ENCODE measurements around the gene IL1RN.
"Not testable (repeated sequence)": the region's sequence is repeated elsewhere in the genome, so short reads cannot be mapped to it uniquely, and the experiment has no call there.

IL1RN gene

GRCh38 chr2:113089916-113090315 is 37.5 kb upstream of the IL1RN start:
- no peaks in the 10 kb centered on the region for H3K36me3 ChIP-seq (ENCODE audit: control insufficient read depth in 2 of 2, insufficient read depth in 2 of 2, low read length in 2 of 2)

DNA sequence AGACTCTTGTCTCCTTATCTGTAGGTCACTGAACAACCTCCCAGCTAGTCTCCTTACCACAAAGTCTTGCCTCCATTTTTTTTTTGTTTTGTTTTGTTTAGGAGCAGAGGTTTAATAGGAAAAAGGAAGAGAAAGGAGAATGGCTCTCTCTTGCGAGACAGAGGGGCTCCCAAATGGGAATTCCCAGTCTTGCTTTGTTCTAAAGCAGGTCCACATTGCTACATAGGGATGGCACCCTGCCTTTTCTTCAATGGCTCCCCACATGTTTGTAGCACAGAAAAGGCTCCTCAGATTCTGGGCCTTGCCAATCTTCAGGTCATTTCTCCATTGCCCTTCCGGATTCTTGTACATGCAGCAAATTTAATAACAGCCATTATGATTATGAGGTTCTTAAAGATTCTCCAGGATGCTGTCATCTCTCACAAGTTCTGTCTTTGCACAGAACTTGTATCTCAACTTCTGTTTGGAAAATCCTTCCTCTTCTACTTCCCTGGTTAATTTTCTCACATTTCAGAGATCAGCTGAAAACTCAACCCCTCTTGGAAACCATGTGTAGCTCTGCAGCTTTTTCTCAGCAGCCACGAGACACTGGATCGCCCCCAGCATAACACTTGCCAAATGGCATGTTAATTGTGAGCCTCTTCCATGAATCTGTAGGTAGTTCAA is 36.0 kb upstream of the IL1RN start:
- Histone ChIP-seq H3K4me3 (ENCODE audit: low read length in 2 of 2) (no peak overlapping the region), H3K9me3 (ENCODE audit: control insufficient read depth in 2 of 2, low read length in 2 of 2) (no peaks in the 10 kb centered on the region), H3K27ac (ENCODE audit: low read length) (no peak overlapping the region), H3K36me3 (ENCODE audit: control insufficient read depth in 2 of 2, insufficient read depth in 2 of 2, low read length in 2 of 2) (no peaks in the 10 kb centered on the region), H3K4me1 (ENCODE audit: control insufficient read depth, insufficient read depth, low read length) (no peaks in the 10 kb centered on the region), H3K9ac (ENCODE audit: low read length in 2 of 2) (no peak overlapping the region), H3K27me3 (ENCODE audit: control insufficient read depth in 1 of 2, insufficient read depth in 2 of 2, low read length in 2 of 2) (no peaks in the 10 kb centered on the region)

More at GRCh38 chr2:113089916-113090315, 37.5 kb upstream of the IL1RN start:
- no peaks in the 10 kb centered on the region for H3K9me3 ChIP-seq (ENCODE audit: control insufficient read depth in 2 of 2, low read length in 2 of 2)
- H3K9ac ChIP-seq (ENCODE audit: low read length in 2 of 2), result no peak overlapping the region
- H3K4me1 ChIP-seq (ENCODE audit: control insufficient read depth, insufficient read depth, low read length), result no peaks in the 10 kb centered on the region
- H3K4me3 ChIP-seq (ENCODE audit: low read length in 2 of 2), result no peak overlapping the region
- H3K27me3 ChIP-seq (ENCODE audit: control insufficient read depth in 1 of 2, insufficient read depth in 2 of 2, low read length in 2 of 2), result no peaks in the 10 kb centered on the region
- no peak overlapping the region for H3K27ac ChIP-seq (ENCODE audit: low read length)

GRCh38 chr2:113092864-113093612 is 34.4 kb upstream of the IL1RN start:
- Histone ChIP-seq H3K9ac (ENCODE audit: low read length in 2 of 2) (no peak overlapping the region), H3K4me1 (ENCODE audit: control insufficient read depth, insufficient read depth, low read length) (no peaks in the 10 kb centered on the region), H3K9me3 (ENCODE audit: control insufficient read depth in 2 of 2, low read length in 2 of 2) (no peaks in the 10 kb centered on the region)

GRCh38 chr2:113093613-113093977 is 33.8 kb upstream of the IL1RN start:
- Histone ChIP-seq H3K4me1 (ENCODE audit: control insufficient read depth, insufficient read depth, low read length) (no peaks in the 10 kb centered on the region), H3K27ac (ENCODE audit: low read length) (no peak overlapping the region), H3K9me3 (ENCODE audit: control insufficient read depth in 2 of 2, low read length in 2 of 2) (no peaks in the 10 kb centered on the region), H3K36me3 (ENCODE audit: control insufficient read depth in 2 of 2, insufficient read depth in 2 of 2, low read length in 2 of 2) (no peaks in the 10 kb centered on the region), H3K9ac (ENCODE audit: low read length in 2 of 2) (no peak overlapping the region), H3K27me3 (ENCODE audit: control insufficient read depth in 1 of 2, insufficient read depth in 2 of 2, low read length in 2 of 2) (no peaks in the 10 kb centered on the region), H3K4me3 (ENCODE audit: low read length in 2 of 2) (no peak overlapping the region)

More at GRCh38 chr2:113092864-113093612, 34.4 kb upstream of the IL1RN start:
- Histone ChIP-seq H3K36me3 (ENCODE audit: control insufficient read depth in 2 of 2, insufficient read depth in 2 of 2, low read length in 2 of 2) (no peaks in the 10 kb centered on the region), H3K4me3 (ENCODE audit: low read length in 2 of 2) (no peak overlapping the region), H3K27me3 (ENCODE audit: control insufficient read depth in 1 of 2, insufficient read depth in 2 of 2, low read length in 2 of 2) (no peaks in the 10 kb centered on the region), H3K27ac (ENCODE audit: low read length) (no peak overlapping the region)

DNA sequence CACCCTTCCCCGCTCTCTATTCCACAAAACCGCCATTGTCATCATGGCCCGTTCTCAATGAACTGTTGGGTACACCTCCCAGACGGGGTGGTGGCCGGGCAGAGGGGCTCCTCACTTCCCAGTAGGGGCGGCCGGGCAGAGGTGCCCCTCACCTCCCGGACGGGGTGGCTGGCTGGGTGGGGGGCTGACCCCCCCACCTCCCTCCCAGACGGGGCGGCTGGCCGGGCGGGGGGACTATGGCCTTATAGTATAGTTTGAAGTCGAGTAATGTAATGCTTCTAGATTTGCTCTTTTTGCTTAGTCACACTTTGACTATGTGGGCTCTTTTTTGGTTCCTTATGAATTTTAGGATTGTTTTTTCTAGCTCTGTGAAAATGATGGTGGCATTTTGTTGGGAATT is 31.1 kb upstream of the IL1RN start:
- not testable (repeated sequence) for H3K9ac ChIP-seq (ENCODE audit: low read length in 2 of 2); H3K27ac ChIP-seq (ENCODE audit: low read length); H3K27me3 ChIP-seq (ENCODE audit: control insufficient read depth in 1 of 2, insufficient read depth in 2 of 2, low read length in 2 of 2); H3K4me1 ChIP-seq (ENCODE audit: control insufficient read depth, insufficient read depth, low read length); H3K4me3 ChIP-seq (ENCODE audit: low read length in 2 of 2); H3K9me3 ChIP-seq (ENCODE audit: control insufficient read depth in 2 of 2, low read length in 2 of 2); H3K36me3 ChIP-seq (ENCODE audit: control insufficient read depth in 2 of 2, insufficient read depth in 2 of 2, low read length in 2 of 2)

- not testable (repeated sequence) for H3K9ac ChIP-seq (ENCODE audit: low read length in 2 of 2); H3K9me3 ChIP-seq (ENCODE audit: control insufficient read depth in 2 of 2, low read length in 2 of 2); H3K27ac ChIP-seq (ENCODE audit: low read length); H3K36me3 ChIP-seq (ENCODE audit: control insufficient read depth in 2 of 2, insufficient read depth in 2 of 2, low read length in 2 of 2); H3K4me3 ChIP-seq (ENCODE audit: low read length in 2 of 2); H3K4me1 ChIP-seq (ENCODE audit: control insufficient read depth, insufficient read depth, low read length); H3K27me3 ChIP-seq (ENCODE audit: control insufficient read depth in 1 of 2, insufficient read depth in 2 of 2, low read length in 2 of 2)
Measured at GRCh38 chr2:113096842-113097618, 30.4 kb upstream of the IL1RN start.

DNA sequence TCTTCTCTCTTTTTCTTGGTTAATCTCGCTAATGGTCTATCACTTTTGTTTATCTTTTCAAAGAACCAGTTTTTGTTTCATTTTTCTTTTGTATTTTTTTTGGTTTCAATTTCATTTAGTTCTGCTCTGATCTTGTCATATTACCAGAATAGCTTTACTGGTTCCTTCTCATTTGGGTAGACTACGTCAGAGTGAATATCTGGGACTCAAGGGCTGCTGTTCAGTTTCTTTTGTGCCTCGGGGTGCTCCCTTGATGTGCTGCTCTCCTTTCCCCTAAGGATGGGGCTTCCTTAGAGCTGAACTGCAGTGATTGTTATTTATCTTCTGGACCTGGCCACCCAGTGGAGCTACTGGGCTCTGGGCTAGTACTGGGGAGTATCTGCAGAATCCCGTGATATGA is 29.4 kb upstream of the IL1RN start:
- no peaks in the 10 kb centered on the region for H3K36me3 ChIP-seq (ENCODE audit: control insufficient read depth in 2 of 2, insufficient read depth in 2 of 2, low read length in 2 of 2)
- H3K9ac ChIP-seq (ENCODE audit: low read length in 2 of 2), result no peak overlapping the region
- H3K27ac ChIP-seq (ENCODE audit: low read length), result no peak overlapping the region
- no peaks in the 10 kb centered on the region for H3K27me3 ChIP-seq (ENCODE audit: control insufficient read depth in 1 of 2, insufficient read depth in 2 of 2, low read length in 2 of 2)
- H3K9me3 ChIP-seq (ENCODE audit: control insufficient read depth in 2 of 2, low read length in 2 of 2), result peaks cover 0 to 1% of the 10 kb centered on the region in 2 donors
- H3K4me1 ChIP-seq (ENCODE audit: control insufficient read depth, insufficient read depth, low read length), result no peaks in the 10 kb centered on the region
- H3K4me3 ChIP-seq (ENCODE audit: low read length in 2 of 2), result no peak overlapping the region

DNA sequence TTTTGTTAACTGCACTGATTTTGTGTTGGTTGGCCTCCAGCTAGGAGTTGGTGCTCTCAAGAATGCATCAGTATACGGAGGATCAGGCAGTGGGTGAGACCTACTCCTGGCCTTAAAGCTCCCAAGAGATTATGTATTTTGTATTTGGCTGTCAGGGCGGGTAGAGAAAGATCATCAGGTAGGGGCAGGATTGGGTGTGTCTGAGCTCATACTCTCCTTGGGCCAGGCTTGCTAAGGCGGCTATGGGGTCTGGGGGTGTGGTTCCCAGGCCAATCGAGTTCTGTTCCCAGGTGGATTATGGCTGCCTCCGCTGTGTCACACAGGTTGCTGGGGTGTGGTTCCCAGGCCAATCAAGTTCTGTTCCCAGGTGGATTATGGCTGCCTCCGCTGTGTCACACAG is 28.9 kb upstream of the IL1RN start:
- no peak overlapping the region for H3K9ac ChIP-seq (ENCODE audit: low read length in 2 of 2)
- no peaks in the 10 kb centered on the region for H3K4me1 ChIP-seq (ENCODE audit: control insufficient read depth, insufficient read depth, low read length)
- H3K36me3 ChIP-seq (ENCODE audit: control insufficient read depth in 2 of 2, insufficient read depth in 2 of 2, low read length in 2 of 2), result no peaks in the 10 kb centered on the region
- H3K9me3 ChIP-seq (ENCODE audit: control insufficient read depth in 2 of 2, low read length in 2 of 2), result peaks cover 3 to 5% of the 10 kb centered on the region in 2 donors
- no peak overlapping the region for H3K27ac ChIP-seq (ENCODE audit: low read length)
- no peaks in the 10 kb centered on the region for H3K27me3 ChIP-seq (ENCODE audit: control insufficient read depth in 1 of 2, insufficient read depth in 2 of 2, low read length in 2 of 2)
- H3K4me3 ChIP-seq (ENCODE audit: low read length in 2 of 2), result no peak overlapping the region

DNA sequence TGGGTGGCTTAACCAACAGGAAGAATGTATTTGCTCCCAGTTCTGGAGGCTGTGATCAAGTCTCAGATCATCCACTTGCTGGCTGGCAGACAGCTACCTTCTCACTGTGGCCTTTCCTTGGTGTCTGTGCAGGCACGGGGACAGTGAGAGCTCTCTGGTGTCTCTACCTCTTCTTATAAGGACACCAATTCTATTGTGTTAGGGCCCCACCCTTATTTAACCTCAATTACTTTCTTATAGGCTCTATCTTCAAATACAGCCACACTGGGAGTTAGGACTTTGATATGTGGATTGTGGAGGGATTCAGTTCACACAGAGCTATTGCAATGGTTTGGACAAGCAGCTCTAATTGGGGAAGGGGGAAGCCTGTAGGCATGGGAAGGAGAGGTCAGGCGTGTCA is 25.3 kb upstream of the IL1RN start:
- no peaks in the 10 kb centered on the region for H3K36me3 ChIP-seq (ENCODE audit: control insufficient read depth in 2 of 2, insufficient read depth in 2 of 2, low read length in 2 of 2)
- no peaks in the 10 kb centered on the region for H3K27me3 ChIP-seq (ENCODE audit: control insufficient read depth in 1 of 2, insufficient read depth in 2 of 2, low read length in 2 of 2)
- H3K9me3 ChIP-seq (ENCODE audit: control insufficient read depth in 2 of 2, low read length in 2 of 2), result peaks cover 5% of the 10 kb centered on the region in 2 donors
- no peak overlapping the region for H3K9ac ChIP-seq (ENCODE audit: low read length in 2 of 2)
- H3K4me3 ChIP-seq (ENCODE audit: low read length in 2 of 2), result no peak overlapping the region
- no peaks in the 10 kb centered on the region for H3K4me1 ChIP-seq (ENCODE audit: control insufficient read depth, insufficient read depth, low read length)
- H3K27ac ChIP-seq (ENCODE audit: low read length), result no peak overlapping the region

DNA sequence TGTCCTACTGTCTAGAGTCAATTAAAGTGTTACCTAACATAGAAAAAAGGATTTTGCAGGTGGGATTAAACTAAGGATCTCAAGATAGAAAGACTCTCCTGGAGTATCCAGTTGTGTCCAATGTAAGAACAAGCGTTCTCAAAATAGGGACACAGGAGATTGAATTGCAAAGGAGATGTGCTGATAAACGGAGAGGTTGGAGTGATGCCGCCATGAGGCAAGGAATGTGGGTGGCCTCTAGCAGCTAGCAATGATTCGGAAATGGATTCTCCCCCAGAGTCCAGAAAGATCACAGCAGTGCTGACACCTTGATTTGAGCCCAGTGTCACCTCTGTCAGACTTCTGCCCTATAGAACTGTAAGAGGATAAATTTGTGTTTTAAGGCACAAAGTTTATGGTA is 24.1 kb upstream of the IL1RN start:
- no peaks in the 10 kb centered on the region for H3K27me3 ChIP-seq (ENCODE audit: control insufficient read depth in 1 of 2, insufficient read depth in 2 of 2, low read length in 2 of 2)
- H3K4me1 ChIP-seq (ENCODE audit: control insufficient read depth, insufficient read depth, low read length), result no peaks in the 10 kb centered on the region
- H3K9me3 ChIP-seq (ENCODE audit: control insufficient read depth in 2 of 2, low read length in 2 of 2), result peaks cover 5% of the 10 kb centered on the region in 2 donors
- no peaks in the 10 kb centered on the region for H3K36me3 ChIP-seq (ENCODE audit: control insufficient read depth in 2 of 2, insufficient read depth in 2 of 2, low read length in 2 of 2)
- H3K9ac ChIP-seq (ENCODE audit: low read length in 2 of 2), result no peak overlapping the region
- no peak overlapping the region for H3K27ac ChIP-seq (ENCODE audit: low read length)
- H3K4me3 ChIP-seq (ENCODE audit: low read length in 2 of 2), result no peak overlapping the region
